ENCODE results near the gene LEUTX.
"Not testable (repeated sequence)": the region's sequence is repeated elsewhere in the genome, so short reads cannot be mapped to it uniquely, and the experiment has no call there.

LEUTX gene

GRCh38 chr19:39788244-39788643 is 9.6 kb downstream of the LEUTX start:
- DNase-seq, result no peak

GRCh38 chr19:39792999-39793546 is 14.4 kb downstream of the LEUTX start:
- peak; percentile 84 for DNase-seq

- no peak for DNase-seq
Observed at GRCh38 chr19:39795001-39795400, 16.3 kb downstream of the LEUTX start.

GRCh38 chr19:39796000-39796498 is 17.4 kb downstream of the LEUTX start:
- DNase-seq, result no peak

- DNase-seq, result no peak
Observed at GRCh38 chr19:39797083-39797482, 18.4 kb downstream of the LEUTX start.

GRCh38 chr19:39802958-39803357 is 24.3 kb downstream of the LEUTX start:
- no peak for DNase-seq

GRCh38 chr19:39805104-39805503 is 26.4 kb downstream of the LEUTX start:
- DNase-seq, result no peak

GRCh38 chr19:39807846-39808364 is 29.3 kb downstream of the LEUTX start:
- no peak for DNase-seq

- not testable (repeated sequence) for DNase-seq
Observed at GRCh38 chr19:39808688-39809087, 30.0 kb downstream of the LEUTX start.

GRCh38 chr19:39809368-39809767 is 30.7 kb downstream of the LEUTX start:
- DNase-seq, result no peak

GRCh38 chr19:39810424-39810823 is 31.8 kb downstream of the LEUTX start:
- DNase-seq, result no peak

GRCh38 chr19:39811064-39811463 is 32.4 kb downstream of the LEUTX start:
- DNase-seq, result no peak

GRCh38 chr19:39813264-39813993 is 34.8 kb downstream of the LEUTX start:
- DNase-seq, result no peak

GRCh38 chr19:39814111-39814510 is 35.5 kb downstream of the LEUTX start:
- DNase-seq, result not testable (repeated sequence)

- peak; percentile 23 for DNase-seq
Observed at GRCh38 chr19:39814595-39814994, 35.9 kb downstream of the LEUTX start.

- no peak for DNase-seq
Observed at GRCh38 chr19:39816287-39817048, 37.8 kb downstream of the LEUTX start.

- no peak for DNase-seq
Observed at GRCh38 chr19:39817888-39818561, 39.4 kb downstream of the LEUTX start.

GRCh38 chr19:39818626-39819097 is 40.0 kb downstream of the LEUTX start:
- no peak for DNase-seq

GRCh38 chr19:39819786-39820185 is 41.1 kb downstream of the LEUTX start:
- no peak for DNase-seq

GRCh38 chr19:39820696-39821095 is 42.0 kb downstream of the LEUTX start:
- DNase-seq, result no peak

GRCh38 chr19:39823686-39824085 is 45.0 kb downstream of the LEUTX start:
- no peak for DNase-seq
